IMR-90 (cell line): ENCODE data around the gene CEBPA. TPM values are rescaled to one million over a fixed set of nuclear protein-coding genes. Genes with fewer than 3 reads are reported as not detected.

Experiments used
- ATAC-seq: fragments of 200-7000 bp; cut with Tn5 transposase; 2 replicates; pipeline ENCODE4 v1.9.1; 2020; ENCODE audit warnings: low read depth, mild to moderate bottlenecking, moderate library complexity
- BruUV-seq: library from RNA; stranded (reverse); fragments of 400-500 nt; replicated peaks from 2 replicates; lab custom pipeline; 2021; lab: Mats Ljungman, UMichigan
- CTCF ChIA-PET: fragments of 300-600 bp; formaldehyde crosslinking; extraction: SDS; loops from one replicate; lab custom pipeline; 2021; ENCODE audit warnings: antibody characterized with exemption; lab: Yijun Ruan, JAX
- POLR2A ChIA-PET: fragments of 300-600 bp; sonication (Branson Sonifier 250); formaldehyde crosslinking; loops from one replicate; lab custom pipeline; 2022; ENCODE audit warnings: antibody characterized with exemption; ENCODE audit not compliant: unreplicated experiment; lab: Charles Lee
- DNase-seq: peaks from one replicate; pipeline ENCODE4 v3.0.0; 2013
- H2AFZ ChIP-seq: replicated peaks from 2 replicates; pipeline ENCODE3; 2013; ENCODE audit warnings: low read length, mild to moderate bottlenecking; ENCODE audit not compliant: poor library complexity
- H2AK5ac ChIP-seq: 2 replicates; pipeline ENCODE4 v1.6.1; 2013; ENCODE audit warnings: low read depth, low read length, inconsistent platforms
- H2AK9ac ChIP-seq: replicated peaks from 2 replicates; pipeline ENCODE3; 2013; ENCODE audit warnings: mild to moderate bottlenecking, low read depth, low read length, moderate library complexity; ENCODE audit not compliant: poor library complexity
- H2BK120ac ChIP-seq: 2 replicates; pipeline ENCODE4 v1.6.1; 2013; ENCODE audit warnings: low read depth, low read length, inconsistent platforms
- H2BK15ac ChIP-seq: 3 replicates; pipeline ENCODE4 v1.6.1; 2013; ENCODE audit warnings: low read depth, low read length, inconsistent platforms
- H2BK20ac ChIP-seq: 2 replicates; pipeline ENCODE4 v1.6.1; 2013; ENCODE audit warnings: low read depth, mild to moderate bottlenecking, inconsistent platforms, low read length, moderate library complexity
- H2BK5ac ChIP-seq: 2 replicates; pipeline ENCODE4 v1.6.1; 2013; ENCODE audit warnings: mild to moderate bottlenecking, low read depth, low read length, inconsistent platforms; ENCODE audit not compliant: poor library complexity, severe bottlenecking
- H3K14ac ChIP-seq: replicated peaks from 2 replicates; pipeline ENCODE4 v1.6.1; 2013; ENCODE audit warnings: low read depth, low read length, inconsistent platforms
- H3K18ac ChIP-seq: 2 replicates; pipeline ENCODE4 v1.6.1; 2013; ENCODE audit warnings: low read depth, low read length, control low read depth
- H3K23ac ChIP-seq: 2 replicates; pipeline ENCODE4 v1.6.1; 2013; ENCODE audit warnings: low read depth, low read length, inconsistent platforms
- H3K27ac ChIP-seq: 2 replicates; pipeline ENCODE4 v1.5.1; 2013; ENCODE audit warnings: mild to moderate bottlenecking, control low read depth, low read length; ENCODE audit not compliant: insufficient read depth
- H3K27me3 ChIP-seq: 2 replicates; pipeline ENCODE4 v1.6.1; 2013; ENCODE audit warnings: low read length; ENCODE audit not compliant: control insufficient read depth, insufficient read depth
- H3K36me3 ChIP-seq: 2 replicates; pipeline ENCODE4 v1.6.1; 2013; ENCODE audit warnings: low read length, mixed read lengths; ENCODE audit not compliant: control insufficient read depth, insufficient read depth
- H3K4ac ChIP-seq: 2 replicates; pipeline ENCODE4 v1.6.1; 2013; ENCODE audit warnings: low read depth, low read length, inconsistent platforms
- H3K4me1 ChIP-seq: 2 replicates; pipeline ENCODE4 v1.6.1; 2013; ENCODE audit warnings: low read length, mixed read lengths; ENCODE audit not compliant: control insufficient read depth, insufficient read depth
- H3K4me2 ChIP-seq: 2 replicates; pipeline ENCODE4 v1.6.1; 2013; ENCODE audit warnings: low read depth, mild to moderate bottlenecking, control low read depth, low read length, moderate library complexity
- H3K4me3 ChIP-seq: 2 replicates; pipeline ENCODE4 v1.5.1; 2013; ENCODE audit warnings: low read depth, mild to moderate bottlenecking, control low read depth, low read length, moderate library complexity; ENCODE audit not compliant: insufficient read depth
- H3K56ac ChIP-seq: 2 replicates; pipeline ENCODE4 v1.6.1; 2013; ENCODE audit warnings: low read length, inconsistent platforms; ENCODE audit not compliant: insufficient read depth; ENCODE audit errors: extremely low read depth
- H3K79me1 ChIP-seq, 2 experiments: 2 replicates each; pipeline ENCODE4 v1.6.1; 2013; ENCODE audit warnings: low read length in 2 of 2, inconsistent platforms in 1 of 2, low read depth in 1 of 2
- H3K9ac ChIP-seq: 2 replicates; pipeline ENCODE4 v1.6.1; 2013; ENCODE audit warnings: low read depth, low read length, control low read depth
- H3K9me1 ChIP-seq: 2 replicates; pipeline ENCODE4 v1.6.1; 2013; ENCODE audit warnings: low read length, inconsistent platforms; ENCODE audit not compliant: insufficient read depth
- H3K9me3 ChIP-seq: 2 replicates; pipeline ENCODE4 v1.6.1; 2013; ENCODE audit warnings: low read length; ENCODE audit not compliant: control insufficient read depth, insufficient read depth
- H4K20me1 ChIP-seq: 2 replicates; pipeline ENCODE4 v1.6.1; 2013; ENCODE audit warnings: low read length, inconsistent platforms; ENCODE audit not compliant: insufficient read depth
- H4K5ac ChIP-seq: 2 replicates; pipeline ENCODE4 v1.6.1; 2013; ENCODE audit warnings: mild to moderate bottlenecking, low read depth, low read length, control low read depth
- H4K8ac ChIP-seq, 2 experiments: 2 replicates each; pipeline ENCODE4 v1.6.1; 2013; ENCODE audit warnings: low read depth in 2 of 2, low read length in 2 of 2, control low read depth in 1 of 2, inconsistent platforms in 1 of 2
- H4K91ac ChIP-seq: 2 replicates; pipeline ENCODE4 v1.6.1; 2013; ENCODE audit warnings: low read depth, low read length, inconsistent platforms; ENCODE audit not compliant: insufficient read depth
- BHLHE40 ChIP-seq: fragments of 150-350 bp; IDR thresholded peaks from 2 replicates; pipeline ENCODE4 v1.6.1; 2016; ENCODE audit warnings: mild to moderate bottlenecking, low read depth, low read length
- CEBPB ChIP-seq: IDR thresholded peaks from 2 replicates; pipeline ENCODE4 v1.6.1; 2012; ENCODE audit warnings: low read depth, low read length, improper control_type of control experiment
- CHD1 ChIP-seq: IDR thresholded peaks from 2 replicates; pipeline ENCODE4 v1.6.1; 2012; ENCODE audit warnings: low read depth, low read length, improper control_type of control experiment
- CTCF ChIP-seq: conservative IDR thresholded peaks from 2 replicates; pipeline ENCODE4 v1.5.1; 2012; ENCODE audit warnings: mild to moderate bottlenecking, low read depth, low read length, improper control_type of control experiment
- FOS ChIP-seq: fragments of 150-350 bp; IDR thresholded peaks from 2 replicates; pipeline ENCODE4 v1.6.1; 2016; ENCODE audit warnings: low read depth, low read length
- MAFK ChIP-seq: IDR thresholded peaks from 2 replicates; pipeline ENCODE4 v1.6.1; 2012; ENCODE audit warnings: low read depth, low read length, improper control_type of control experiment
- MAZ ChIP-seq: IDR thresholded peaks from 2 replicates; pipeline ENCODE4 v1.6.1; 2012; ENCODE audit warnings: low read depth, mild to moderate bottlenecking, low read length, improper control_type of control experiment, moderate library complexity, borderline replicate concordance
- MXI1 ChIP-seq: IDR thresholded peaks from 2 replicates; pipeline ENCODE4 v1.6.1; 2012; ENCODE audit warnings: low read depth, mild to moderate bottlenecking, low read length, moderate library complexity, borderline replicate concordance
- NFE2L2 ChIP-seq: fragments of 150-350 bp; IDR thresholded peaks from 2 replicates; pipeline ENCODE4 v1.6.1; 2016; ENCODE audit warnings: low read depth, mild to moderate bottlenecking, low read length
- POLR2A ChIP-seq: IDR thresholded peaks from 2 replicates; pipeline ENCODE4 v1.6.1; 2012; ENCODE audit warnings: mild to moderate bottlenecking, low read depth, low read length
- RAD21 ChIP-seq: IDR thresholded peaks from 2 replicates; pipeline ENCODE4 v1.6.1; 2012; ENCODE audit warnings: low read length, improper control_type of control experiment
- RCOR1 ChIP-seq: IDR thresholded peaks from 2 replicates; pipeline ENCODE4 v1.6.1; 2012; ENCODE audit warnings: mild to moderate bottlenecking, low read length, improper control_type of control experiment; ENCODE audit not compliant: insufficient replicate concordance
- RFX5 ChIP-seq: IDR thresholded peaks from 2 replicates; pipeline ENCODE4 v1.8.0; 2012; ENCODE audit warnings: low read depth, mild to moderate bottlenecking, low read length, moderate library complexity
- SMC3 ChIP-seq: fragments of 150-350 bp; IDR thresholded peaks from 2 replicates; pipeline ENCODE4 v1.6.1; 2016; ENCODE audit warnings: low read depth, mild to moderate bottlenecking, antibody characterized with exemption, low read length, moderate library complexity
- USF2 ChIP-seq: fragments of 150-350 bp; IDR thresholded peaks from 2 replicates; pipeline ENCODE4 v1.6.1; 2017; ENCODE audit warnings: mild to moderate bottlenecking, antibody characterized with exemption, low read length, low read depth
- WGBS, 2 experiments: methylation state at CpG; one replicate each; pipeline versions ENCODE4 v1.1.5 to v1.1.7; 2013; ENCODE audit warnings: missing lambda C conversion rate in 2 of 2; ENCODE audit not compliant: insufficient read length in 1 of 2; ENCODE audit errors: extremely low coverage in 2 of 2; 5-methylcytosine and 5-hydroxymethylcytosine counted together
- dilution Hi-C: fragments of 300-500 bp; cut with HindIII; formaldehyde crosslinking; loops from one replicate; pipeline ENCODE4 v1.14.3; 2018; ENCODE audit warnings: low sequenced_read_pairs; ENCODE audit not compliant: unreplicated experiment
- in situ Hi-C: fragments of 300-500 bp; cut with MboI; formaldehyde crosslinking; loops from 3 replicates; pipeline ENCODE4 v1.14.3; 2019; ENCODE audit warnings: low sequenced_read_pairs, inconsistent platforms, mixed read lengths
- intact Hi-C: fragments of 100-400 bp; cut with micrococcal nuclease; formaldehyde crosslinking; loops from 2 replicates; pipeline ENCODE4 v1.10.0; 2022
- polyA plus RNA-seq, 3 experiments: library from polyadenylated mRNA; depleted of rRNA; stranded (reverse); fragments of >200 nt; gene quantifications; 2 replicates each; pipeline ENCODE4 v1.2.3, GENCODE V29; 2012; ENCODE audit warnings: low replicate concordance in 1 of 3
- total RNA-seq: library from RNA; depleted of rRNA; stranded (reverse); fragments of >200 nt; gene quantifications from 2 replicates; pipeline ENCODE4 v1.2.3, GENCODE V29; 2012
- TF ChIP-seq, protein P1 (sequence below): fragments of 150-350 bp; IDR thresholded peaks from 2 replicates; pipeline ENCODE4 v1.6.1; 2016; ENCODE audit warnings: low read depth, mild to moderate bottlenecking, low read length, moderate library complexity, borderline replicate concordance

CEBPA gene
- total and polyA plus RNA-seq, 2 of the 4 experiments (the other 2 are of a cell fraction), result under 0.01 to 0.09 TPM

DNA sequence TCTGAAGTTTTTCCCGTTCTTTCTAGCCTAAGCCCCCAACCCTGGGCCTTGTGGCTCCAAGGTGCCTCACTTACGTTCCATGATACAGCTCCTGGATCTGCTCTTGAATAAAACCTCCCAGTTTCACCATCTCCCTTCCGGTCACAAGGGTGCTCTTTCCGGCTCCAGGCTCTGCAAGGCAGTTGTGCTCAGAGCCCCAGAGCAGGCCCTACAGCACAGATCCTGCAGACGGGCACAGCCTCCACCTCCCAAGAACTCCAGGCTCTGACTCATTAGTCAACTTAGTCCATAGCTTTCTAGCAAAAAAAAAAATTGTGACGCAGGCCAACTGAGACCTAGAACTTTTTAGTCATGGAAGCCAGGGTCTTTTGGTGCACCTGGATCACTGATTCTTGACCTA is 42.8 kb downstream of the CEBPA start:
- ATAC-seq, result no peak
- H4K91ac ChIP-seq, result no peak overlapping the region
- TF ChIP-seq, protein P1, sequence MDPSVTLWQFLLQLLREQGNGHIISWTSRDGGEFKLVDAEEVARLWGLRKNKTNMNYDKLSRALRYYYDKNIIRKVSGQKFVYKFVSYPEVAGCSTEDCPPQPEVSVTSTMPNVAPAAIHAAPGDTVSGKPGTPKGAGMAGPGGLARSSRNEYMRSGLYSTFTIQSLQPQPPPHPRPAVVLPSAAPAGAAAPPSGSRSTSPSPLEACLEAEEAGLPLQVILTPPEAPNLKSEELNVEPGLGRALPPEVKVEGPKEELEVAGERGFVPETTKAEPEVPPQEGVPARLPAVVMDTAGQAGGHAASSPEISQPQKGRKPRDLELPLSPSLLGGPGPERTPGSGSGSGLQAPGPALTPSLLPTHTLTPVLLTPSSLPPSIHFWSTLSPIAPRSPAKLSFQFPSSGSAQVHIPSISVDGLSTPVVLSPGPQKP, result no peak
- TF ChIP-seq USF2, result no peak
- no peak for TF ChIP-seq RFX5
- TF ChIP-seq MXI1, result no peak
- no peak for TF ChIP-seq RAD21
- TF ChIP-seq BHLHE40, result no peak
- no peak for TF ChIP-seq RCOR1
- no peak for TF ChIP-seq CHD1
- no peak for TF ChIP-seq SMC3
- TF ChIP-seq FOS, result no peak
- no peak for TF ChIP-seq NFE2L2
- no peak for TF ChIP-seq CEBPB
- no peak for TF ChIP-seq MAZ
- no peak for TF ChIP-seq MAFK
- TF ChIP-seq POLR2A, result no peak
- TF ChIP-seq CTCF, result no peak
- DNase-seq, result no peak
- WGBS, 2 experiments, result 60% methylated on average over 4 of the region's 6 CpGs; no CpG with 5 or more reads in 1 of the 2 experiments
- in situ Hi-C loops (no loop called here), dilution Hi-C loops (no loop called here), intact Hi-C loops (no loop called here)
- H2AK9ac ChIP-seq, result no peak overlapping the region
- no peak overlapping the region for H2BK15ac ChIP-seq
- no peaks in the 10 kb centered on the region for H3K9me1 ChIP-seq
- H3K9ac ChIP-seq, result no peak overlapping the region
- peaks cover 2% of the 10 kb centered on the region for H3K9me3 ChIP-seq
- no peaks in the 10 kb centered on the region for H3K79me1 ChIP-seq
- H4K5ac ChIP-seq, result no peak overlapping the region
- ChIA-PET CTCF (no interaction called here), POLR2A (no interaction called here)
- no peak overlapping the region for H3K27ac ChIP-seq
- H2BK5ac ChIP-seq, result no peak overlapping the region
- no peak overlapping the region for H2AK5ac ChIP-seq
- no peak overlapping the region for H3K14ac ChIP-seq
- H3K27me3 ChIP-seq, result peaks cover 14% of the 10 kb centered on the region
- H3K4me3 ChIP-seq, result no peak overlapping the region
- no peaks in the 10 kb centered on the region for H3K4me1 ChIP-seq
- no peak overlapping the region for H2BK20ac ChIP-seq
- no peak overlapping the region for H2AFZ ChIP-seq
- no peak overlapping the region for H3K56ac ChIP-seq
- BruUV-seq, result no TSS peak
- no peak overlapping the region for H3K4ac ChIP-seq
- no peak overlapping the region for H3K23ac ChIP-seq
- H3K18ac ChIP-seq, result no peak overlapping the region
- H3K36me3 ChIP-seq, result no peaks in the 10 kb centered on the region
- no peaks in the 10 kb centered on the region for H4K20me1 ChIP-seq
- H4K8ac ChIP-seq, result no peak overlapping the region
- H3K4me2 ChIP-seq, result no peak overlapping the region
- H2BK120ac ChIP-seq, result no peak overlapping the region
